H1 (cell line): Measurements from ENCODE around the gene KCNQ2. TPM values are rescaled to one million over a fixed set of nuclear protein-coding genes. Genes with fewer than 3 reads are reported as not detected.

Experiments used
- CTCF ChIA-PET: fragments of 300-600 bp; sonication (Branson Sonifier 250); formaldehyde crosslinking; loops from one replicate; lab custom pipeline; 2021; ENCODE audit not compliant: partially characterized antibody; lab: Charles Lee
- POLR2A ChIA-PET: fragments of 300-600 bp; sonication (Branson Sonifier 250); formaldehyde crosslinking; loops from one replicate; lab custom pipeline; 2021; ENCODE audit warnings: inconsistent platforms; ENCODE audit not compliant: partially characterized antibody; lab: Charles Lee
- DNase-seq, 2 experiments: peaks; one replicate each; pipeline versions ENCODE4 v3.0.0 to v3.0.0-alpha.2; 2010 to 2022; ENCODE audit warnings: low spot score in 2 of 2, low read depth in 1 of 2, mixed read lengths in 1 of 2
- FAIRE-seq: peaks from 2 replicates; lab custom pipeline; 2011; peaks lifted over from hg19 to GRCh38; lab: Jason Lieb, UNC
- H2AFZ ChIP-seq: 2 replicates; pipeline ENCODE4 v1.8.1; 2012; ENCODE audit warnings: low read length, inconsistent platforms
- H2AK5ac ChIP-seq: 2 replicates; pipeline ENCODE4 v1.6.1; 2013; ENCODE audit warnings: low read depth, low read length
- H2BK120ac ChIP-seq: replicated peaks from 2 replicates; pipeline ENCODE3; 2013; ENCODE audit warnings: low read depth, low read length, inconsistent platforms
- H2BK12ac ChIP-seq: 2 replicates; pipeline ENCODE4 v1.6.1; 2013; ENCODE audit warnings: low read depth, low read length
- H2BK15ac ChIP-seq: 2 replicates; pipeline ENCODE4 v1.6.1; 2013; ENCODE audit warnings: low read length
- H2BK20ac ChIP-seq: 2 replicates; pipeline ENCODE4 v1.6.1; 2013; ENCODE audit warnings: low read length
- H2BK5ac ChIP-seq: 2 replicates; pipeline ENCODE4 v1.6.1; 2013; ENCODE audit warnings: low read depth, low read length
- H3K14ac ChIP-seq: 2 replicates; pipeline ENCODE4 v1.6.1; 2013; ENCODE audit warnings: inconsistent platforms; ENCODE audit not compliant: insufficient read length
- H3K18ac ChIP-seq: 2 replicates; pipeline ENCODE4 v1.6.1; 2013; ENCODE audit warnings: low read length; ENCODE audit errors: extremely low read depth
- H3K23ac ChIP-seq: 2 replicates; pipeline ENCODE4 v1.6.1; 2013; ENCODE audit warnings: inconsistent platforms; ENCODE audit not compliant: insufficient read length
- H3K23me2 ChIP-seq: 2 replicates; pipeline ENCODE4 v1.6.1; 2013; ENCODE audit warnings: low read depth, low read length
- H3K27ac ChIP-seq: 2 replicates; pipeline ENCODE4 v1.6.1; 2011; ENCODE audit warnings: low read depth, low read length, inconsistent platforms
- H3K27me3 ChIP-seq, 4 experiments: replicated peaks in 1 of 4; 1 replicate in 1 of 4; 2 replicates in 3 of 4; pipeline versions ENCODE4 v1.6.1 to v1.8.1; 2011 to 2013; ENCODE audit warnings: low read length in 3 of 4, mild to moderate bottlenecking in 3 of 4, inconsistent platforms in 2 of 4, mixed read lengths in 2 of 4, moderate library complexity in 1 of 4; ENCODE audit not compliant: control insufficient read depth in 3 of 4, insufficient read depth in 3 of 4; ENCODE audit errors: extremely low read depth in 1 of 4
- H3K36me3 ChIP-seq, 4 experiments: 2 replicates each; pipeline versions ENCODE4 v1.6.1 to v1.8.1; 2011 to 2013; ENCODE audit warnings: mild to moderate bottlenecking in 4 of 4, low read length in 3 of 4, moderate library complexity in 2 of 4, control low read depth in 1 of 4, inconsistent platforms in 1 of 4; ENCODE audit not compliant: insufficient read depth in 4 of 4, control insufficient read depth in 2 of 4
- H3K4ac ChIP-seq: replicated peaks from 2 replicates; pipeline ENCODE3; 2013; ENCODE audit warnings: low read length, low read depth, mixed read lengths, inconsistent platforms; ENCODE audit not compliant: insufficient read length
- H3K4me1 ChIP-seq, 4 experiments: replicated peaks in 1 of 4; 1 replicate in 1 of 4; 2 replicates in 3 of 4; pipeline versions ENCODE4 v1.6.1 to v1.8.1; 2011 to 2013; ENCODE audit warnings: low read length in 3 of 4, inconsistent platforms in 2 of 4, mixed read lengths in 1 of 4; ENCODE audit not compliant: insufficient read depth in 4 of 4, control insufficient read depth in 3 of 4
- H3K4me2 ChIP-seq, 2 experiments: 2 replicates each; pipeline versions ENCODE4 v1.6.1 to v1.8.1; 2011 to 2013; ENCODE audit warnings: low read depth in 2 of 2, low read length in 2 of 2, control low read depth in 1 of 2, inconsistent platforms in 1 of 2, mild to moderate bottlenecking in 1 of 2; ENCODE audit not compliant: insufficient read depth in 1 of 2
- H3K4me3 ChIP-seq, 4 experiments: fragments of 200-600, 300-600 bp in 1 of 4; sonication (generic), shearing (Covaris generic), sonication (Bioruptor Twin) in 1 of 4; 2 replicates each; pipeline versions ENCODE4 v1.5.1 to v1.8.1; 2011 to 2016; ENCODE audit warnings: low read length in 4 of 4, low read depth in 3 of 4, control low read depth in 2 of 4, inconsistent platforms in 2 of 4, mild to moderate bottlenecking in 2 of 4, mixed read lengths in 1 of 4, moderate library complexity in 1 of 4; ENCODE audit not compliant: insufficient read depth in 2 of 4; ENCODE audit errors: extremely low read depth in 1 of 4
- H3K56ac ChIP-seq: replicated peaks from 2 replicates; pipeline ENCODE3; 2013; ENCODE audit warnings: low read depth, mild to moderate bottlenecking, mixed read lengths, low read length, inconsistent platforms; ENCODE audit not compliant: insufficient read length
- H3K79me1 ChIP-seq: 2 replicates; pipeline ENCODE4 v1.6.1; 2013; ENCODE audit warnings: low read depth, low read length, control low read depth
- H3K79me2 ChIP-seq, 2 experiments: 2 replicates each; pipeline versions ENCODE4 v1.6.1 to v1.8.1; 2012 to 2013; ENCODE audit warnings: low read length in 2 of 2, mild to moderate bottlenecking in 2 of 2, inconsistent platforms in 1 of 2; ENCODE audit not compliant: insufficient read depth in 2 of 2, control insufficient read depth in 1 of 2
- H3K9ac ChIP-seq, 4 experiments: replicated peaks in 1 of 4; 1 replicate in 1 of 4; 2 replicates in 3 of 4; pipeline versions ENCODE4 v1.6.1 to v1.8.1; 2011 to 2013; ENCODE audit warnings: low read depth in 3 of 4, low read length in 3 of 4, control low read depth in 2 of 4, mild to moderate bottlenecking in 2 of 4, moderate library complexity in 2 of 4, inconsistent platforms in 1 of 4; ENCODE audit errors: extremely low read depth in 1 of 4
- H3K9me3 ChIP-seq, 2 experiments: 2 replicates each; pipeline versions ENCODE4 v1.6.1 to v1.8.1; 2012 to 2013; ENCODE audit warnings: mild to moderate bottlenecking in 2 of 2, moderate library complexity in 2 of 2, control low read depth in 1 of 2, inconsistent platforms in 1 of 2, low read depth in 1 of 2, low read length in 1 of 2, mixed read lengths in 1 of 2; ENCODE audit not compliant: insufficient read depth in 2 of 2
- H4K20me1 ChIP-seq, 2 experiments: replicated peaks in 1 of 2; 2 replicates each; pipeline versions ENCODE3 to v1.8.1; 2011 to 2013; ENCODE audit warnings: inconsistent platforms in 2 of 2, low read length in 2 of 2, mild to moderate bottlenecking in 1 of 2; ENCODE audit not compliant: insufficient read depth in 2 of 2, control insufficient read depth in 1 of 2
- H4K5ac ChIP-seq: 2 replicates; pipeline ENCODE4 v1.6.1; 2013; ENCODE audit warnings: low read length, low read depth, mixed read lengths, inconsistent platforms; ENCODE audit not compliant: insufficient read length
- H4K8ac ChIP-seq: 2 replicates; pipeline ENCODE4 v1.8.0; 2013; ENCODE audit warnings: mild to moderate bottlenecking, moderate library complexity, low read length, inconsistent platforms; ENCODE audit not compliant: insufficient read depth; ENCODE audit errors: extremely low read depth
- H4K91ac ChIP-seq: replicated peaks from 2 replicates; pipeline ENCODE3; 2013; ENCODE audit warnings: low read length, mixed read lengths, inconsistent platforms; ENCODE audit not compliant: insufficient read length
- BACH1 ChIP-seq: IDR thresholded peaks from 2 replicates; pipeline ENCODE4 v1.6.1; 2012; ENCODE audit warnings: low read length, improper control_type of control experiment
- CTBP2 ChIP-seq: IDR thresholded peaks from 2 replicates; pipeline ENCODE4 v1.7.0; 2011; ENCODE audit warnings: borderline replicate concordance, mild to moderate bottlenecking, moderate library complexity, mixed read lengths, low read length; ENCODE audit not compliant: insufficient read depth, insufficient read length
- EZH2 ChIP-seq: fragments of 200-600 bp; sonication (generic); IDR thresholded peaks from 2 replicates; pipeline ENCODE4 v1.7.1; 2012; ENCODE audit warnings: low read depth, mild to moderate bottlenecking, moderate library complexity, low read length, inconsistent platforms; ENCODE audit not compliant: severe bottlenecking
- HDAC6 ChIP-seq: IDR thresholded peaks from one replicate; pipeline ENCODE4 v1.7.1; 2012; ENCODE audit warnings: low read depth, mild to moderate bottlenecking, inconsistent platforms, low read length, moderate library complexity
- NRF1 ChIP-seq: IDR thresholded peaks from 2 replicates; pipeline ENCODE4 v1.6.1; 2011; ENCODE audit warnings: mild to moderate bottlenecking, low read depth, low read length, improper control_type of control experiment
- PHF8 ChIP-seq: fragments of 200-600 bp; sonication (generic); conservative IDR thresholded peaks from 2 replicates; pipeline ENCODE4 v1.7.1; 2012; ENCODE audit warnings: low read depth, mild to moderate bottlenecking, inconsistent platforms, low read length, moderate library complexity
- POLR2AphosphoS5 ChIP-seq: IDR thresholded peaks from 2 replicates; pipeline ENCODE4 v1.6.1; 2011; ENCODE audit warnings: low read depth, low read length
- RFX5 ChIP-seq: IDR thresholded peaks from 2 replicates; pipeline ENCODE4 v1.6.1; 2011; ENCODE audit warnings: low read depth, low read length, improper control_type of control experiment, borderline replicate concordance
- SP1 ChIP-seq: IDR thresholded peaks from 2 replicates; pipeline ENCODE4 v1.6.1; 2011; ENCODE audit warnings: low read depth, low read length
- SP2 ChIP-seq: IDR thresholded peaks from 2 replicates; pipeline ENCODE4 v1.6.1; 2012; ENCODE audit warnings: mild to moderate bottlenecking, low read length, inconsistent platforms
- SRF ChIP-seq: IDR thresholded peaks from 2 replicates; pipeline ENCODE4 v1.6.1; 2011; ENCODE audit warnings: mild to moderate bottlenecking, low read depth, low read length, moderate library complexity
- TAF1 ChIP-seq: IDR thresholded peaks from 2 replicates; pipeline ENCODE4 v1.6.1; 2011; ENCODE audit warnings: mild to moderate bottlenecking, low read depth, low read length
- TAF7 ChIP-seq: optimal IDR thresholded peaks from 2 replicates; pipeline ENCODE3; 2011; ENCODE audit warnings: low read depth, mild to moderate bottlenecking, inconsistent platforms, low read length, moderate library complexity, borderline replicate concordance
- TEAD4 ChIP-seq: IDR thresholded peaks from 2 replicates; pipeline ENCODE4 v1.6.1; 2012; ENCODE audit warnings: low read depth, low read length, inconsistent platforms, mixed read lengths
- YY1 ChIP-seq: IDR thresholded peaks from 2 replicates; pipeline ENCODE4 v1.6.1; 2011; ENCODE audit warnings: low read depth, mild to moderate bottlenecking, low read length
- WGBS, 2 experiments: shearing (Covaris generic) in 1 of 2; methylation state at CpG; one replicate each; pipeline versions ENCODE4 v1.1.6 to v1.1.7; 2013 to 2015; ENCODE audit warnings: low lambda C conversion rate in 2 of 2, mixed read lengths in 2 of 2, inconsistent platforms in 1 of 2, low coverage in 1 of 2, missing lambda C conversion rate in 1 of 2; ENCODE audit not compliant: insufficient replicate concordance in 2 of 2, insufficient coverage in 1 of 2, insufficient read length in 1 of 2; ENCODE audit errors: extremely low coverage in 1 of 2, missing lambda C conversion rate in 1 of 2; 5-methylcytosine and 5-hydroxymethylcytosine counted together
- polyA plus RNA-seq, 7 experiments: library from polyadenylated mRNA; depleted of rRNA in 3 of 7; stranded (reverse) in 5 of 7; unstranded in 2 of 7; fragments of >200 nt in 5 of 7; fragments of 200-250 nt in 2 of 7; gene quantifications; 1 replicate in 5 of 7; 2 replicates in 1 of 7; 4 replicates in 1 of 7; pipeline versions ENCODE4 v1.2.1 to v1.2.3, GENCODE V29; 2011 to 2013; ENCODE audit warnings: missing spikeins in 2 of 7, mixed read lengths in 2 of 7
- total RNA-seq: library from RNA; stranded (reverse); fragmentation: NEBNext Ultra II Directional; extraction: Animal tissue kit (Norgen Biotek cat#: 25700); gene quantifications from 2 replicates; pipeline ENCODE4 v1.2.1, GENCODE V29; 2021

KCNQ2 gene
- total and polyA plus RNA-seq, 2 of the 8 experiments (the other 6 are each of a cell fraction or from before 2014, with no cell fraction given): 82.6 to 243 TPM

DNA sequence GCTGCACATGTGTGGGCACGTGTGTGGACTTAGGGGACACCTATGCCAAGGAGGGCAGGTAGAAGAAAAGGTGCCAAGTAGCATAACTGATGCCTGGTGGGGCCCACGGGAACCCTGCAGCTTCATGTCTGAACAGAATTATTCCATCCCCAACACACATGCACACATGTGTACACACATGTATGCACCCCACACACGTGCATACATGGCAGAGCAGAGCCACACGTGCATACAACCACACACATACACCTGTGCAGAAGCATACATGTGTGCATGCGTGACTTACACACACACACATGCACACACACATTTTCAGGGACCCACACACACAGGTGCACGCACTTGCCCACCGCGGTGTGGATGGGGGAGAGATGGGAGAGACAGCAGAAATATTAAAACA is 59.6 kb downstream of the KCNQ2 start:
- no peak overlapping the region for H3K27ac ChIP-seq
- no peak for DNase-seq
- no peak overlapping the region for H2BK120ac ChIP-seq
- H3K4me1 ChIP-seq: peaks cover 0 to 20% (median 8%) of the 10 kb centered on the region in 4 experiments; a peak in 5 of 7 replicates
- ChIA-PET CTCF (no interaction called here), POLR2A (no interaction called here)
- peak overlapping the region; percentile 59 for H3K4ac ChIP-seq
- H3K4me3 ChIP-seq: no peak overlapping the region
- no peak overlapping the region for H2AK5ac ChIP-seq
- no peak overlapping the region for H4K8ac ChIP-seq
- H2BK20ac ChIP-seq: no peak overlapping the region
- no peak overlapping the region for H3K9ac ChIP-seq
- no peaks in the 10 kb centered on the region for H3K79me2 ChIP-seq
- no peak overlapping the region for H3K56ac ChIP-seq
- H3K18ac ChIP-seq: no peak overlapping the region
- H3K23ac ChIP-seq: no peak overlapping the region
- WGBS, 2 experiments: 89% methylated on average over 8 of the region's 8 CpGs; no CpG with 5 or more reads in 1 of the 2 experiments
- H2BK15ac ChIP-seq: 0 out of 2 replicates have a peak overlapping the region, but pooled peaks have one; percentile 40
- no peaks in the 10 kb centered on the region for H3K27me3 ChIP-seq
- H3K14ac ChIP-seq: no peak overlapping the region
- no peaks in the 10 kb centered on the region for H4K20me1 ChIP-seq
- H2BK5ac ChIP-seq: peak overlapping the region; percentile 49; the same call in 1 of the 2 replicates
- H3K4me2 ChIP-seq: no peak overlapping the region
- no peak for FAIRE-seq
- H4K91ac ChIP-seq: no peak overlapping the region
- H2AFZ ChIP-seq: no peak overlapping the region
- H3K23me2 ChIP-seq: peaks cover 4% of the 10 kb centered on the region; the same call in 1 of the 2 replicates
- H3K9me3 ChIP-seq: no peaks in the 10 kb centered on the region
- H4K5ac ChIP-seq: no peak overlapping the region
- H3K79me1 ChIP-seq: no peaks in the 10 kb centered on the region
- H3K36me3 ChIP-seq: no peaks in the 10 kb centered on the region
- no peak overlapping the region for H2BK12ac ChIP-seq
- TF ChIP-seq PHF8 (no peak), RFX5 (no peak), POLR2AphosphoS5 (no peak), YY1 (no peak), HDAC6 (no peak), BACH1 (no peak), TEAD4 (no peak), SP1 (no peak), TAF7 (no peak), TAF1 (no peak), SRF (no peak), EZH2 (no peak), CTBP2 (no peak), NRF1 (no peak), SP2 (no peak)
